OCI-LY1 (cell line): ENCODE measurements around the gene PAQR8.

Source experiments
- H2AFZ ChIP-seq: fragments of 200-600 bp; sonication (generic), shearing (Covaris generic); 2 replicates; pipeline ENCODE4 v1.6.0; 2014; ENCODE audit warnings: antibody characterized with exemption, mild to moderate bottlenecking, low read length
- H3F3A ChIP-seq: fragments of 200-600 bp; sonication (generic), shearing (Covaris generic); 2 replicates; pipeline ENCODE4 v1.6.0; 2014; ENCODE audit warnings: mild to moderate bottlenecking, antibody characterized with exemption, low read length, moderate library complexity; ENCODE audit not compliant: insufficient read depth
- H3K27ac ChIP-seq: fragments of 200-600 bp; sonication (generic); 2 replicates; pipeline ENCODE4 v1.5.1; 2014; ENCODE audit warnings: low read length, mixed run types, mild to moderate bottlenecking, low read depth; ENCODE audit not compliant: poor library complexity, severe bottlenecking
- H3K27me3 ChIP-seq: fragments of 200-600 bp; sonication (generic); 2 replicates; pipeline ENCODE4 v1.6.0; 2014; ENCODE audit warnings: antibody characterized with exemption, mild to moderate bottlenecking, low read length, moderate library complexity; ENCODE audit not compliant: insufficient read depth
- H3K36me3 ChIP-seq: fragments of 200-600 bp; sonication (generic); 2 replicates; pipeline ENCODE4 v1.6.1; 2014; ENCODE audit warnings: mild to moderate bottlenecking, antibody characterized with exemption, low read length, moderate library complexity, mixed read lengths; ENCODE audit not compliant: insufficient read depth
- H3K4me1 ChIP-seq: fragments of 200-600 bp; sonication (generic); 2 replicates; pipeline ENCODE4 v1.5.1; 2014; ENCODE audit warnings: mild to moderate bottlenecking, low read length, moderate library complexity; ENCODE audit not compliant: insufficient read depth, severe bottlenecking
- H3K4me2 ChIP-seq: fragments of 200-600 bp; sonication (generic), shearing (Covaris generic); 2 replicates; pipeline ENCODE4 v1.6.1; 2014; ENCODE audit warnings: low read length
- H3K4me3 ChIP-seq: fragments of 200-600 bp; sonication (generic); 2 replicates; pipeline ENCODE4 v1.5.1; 2014; ENCODE audit warnings: low read length, low read depth, mild to moderate bottlenecking, mixed read lengths; ENCODE audit not compliant: poor library complexity, severe bottlenecking
- H3K79me2 ChIP-seq: fragments of 200-600 bp; shearing (Covaris generic); 2 replicates; pipeline ENCODE4 v1.6.1; 2016; ENCODE audit warnings: mixed run types, low read length, mixed read lengths; ENCODE audit not compliant: insufficient read depth
- H3K9ac ChIP-seq: fragments of 200-600 bp; sonication (generic), shearing (Covaris generic); 2 replicates; pipeline ENCODE4 v1.6.1; 2014; ENCODE audit warnings: mild to moderate bottlenecking, low read length, mixed read lengths
- H3K9me2 ChIP-seq: fragments of 200-600 bp; sonication (generic), shearing (Covaris generic); 2 replicates; pipeline ENCODE4 v1.6.1; 2014; ENCODE audit warnings: low read depth, mild to moderate bottlenecking, low read length, mixed read lengths
- H3K9me3 ChIP-seq: fragments of 200-600 bp; shearing (Covaris generic); 2 replicates; pipeline ENCODE4 v1.6.1; 2014; ENCODE audit warnings: low read length, mixed read lengths
- H4K20me1 ChIP-seq: fragments of 200-600 bp; sonication (generic), shearing (Covaris generic); 2 replicates; pipeline ENCODE4 v1.6.0; 2016; ENCODE audit warnings: mild to moderate bottlenecking, low read length; ENCODE audit not compliant: insufficient read depth
- CTCF ChIP-seq: fragments of 200-600 bp; sonication (generic), shearing (Covaris generic); IDR thresholded peaks from 2 replicates; pipeline ENCODE4 v1.5.1; 2017; ENCODE audit warnings: mild to moderate bottlenecking, antibody characterized with exemption, low read length, moderate library complexity, mixed read lengths
- EZH2 ChIP-seq: fragments of 200-600 bp; sonication (generic), shearing (Covaris generic); IDR thresholded peaks from 2 replicates; pipeline ENCODE4 v1.8.0; 2017; ENCODE audit warnings: borderline replicate concordance, mixed run types, mild to moderate bottlenecking, antibody characterized with exemption, low read length, moderate library complexity, mixed read lengths

The PAQR8 gene

GRCh38 chr6:52422156-52422555 is 60.2 kb downstream of the PAQR8 start:
- Histone ChIP-seq H3K27me3 (no peaks in the 10 kb centered on the region), H3K36me3 (no peaks in the 10 kb centered on the region), H3K4me1 (peaks cover 52% of the 10 kb centered on the region), H3K9me2 (no peaks in the 10 kb centered on the region), H3K9me3 (no peaks in the 10 kb centered on the region), H3F3A (no peaks in the 10 kb centered on the region), H3K4me2 (peak overlapping the region; percentile 90), H3K4me3 (no peak overlapping the region), H2AFZ (no peak overlapping the region), H4K20me1 (no peaks in the 10 kb centered on the region), H3K79me2 (no peaks in the 10 kb centered on the region), H3K9ac (no peak overlapping the region; the same call in 1 of the 2 replicates), H3K27ac (peak overlapping the region; percentile 0)
- no peak for TF ChIP-seq EZH2
- TF ChIP-seq CTCF: no peak

- H4K20me1 ChIP-seq: no peaks in the 10 kb centered on the region
- no peak overlapping the region for H3K9ac ChIP-seq
- H3K4me1 ChIP-seq: peaks cover 39% of the 10 kb centered on the region
- no peak overlapping the region for H3K4me3 ChIP-seq
- H3K9me2 ChIP-seq: no peaks in the 10 kb centered on the region
- no peak overlapping the region for H3K4me2 ChIP-seq
- TF ChIP-seq EZH2 (no peak), CTCF (no peak)
- H3F3A ChIP-seq: no peaks in the 10 kb centered on the region
- no peaks in the 10 kb centered on the region for H3K9me3 ChIP-seq
- no peaks in the 10 kb centered on the region for H3K79me2 ChIP-seq
- H3K36me3 ChIP-seq: no peaks in the 10 kb centered on the region
- no peaks in the 10 kb centered on the region for H3K27me3 ChIP-seq
- no peak overlapping the region for H2AFZ ChIP-seq
- peak overlapping the region; percentile 17 for H3K27ac ChIP-seq
Measured at GRCh38 chr6:52423448-52423847, 61.5 kb downstream of the PAQR8 start.

GRCh38 chr6:52423971-52424381 is 62.0 kb downstream of the PAQR8 start:
- H3K4me3 ChIP-seq: no peak overlapping the region
- no peaks in the 10 kb centered on the region for H3K36me3 ChIP-seq
- H3K79me2 ChIP-seq: no peaks in the 10 kb centered on the region
- no peaks in the 10 kb centered on the region for H4K20me1 ChIP-seq
- H2AFZ ChIP-seq: no peak overlapping the region
- H3K4me1 ChIP-seq: peaks cover 34% of the 10 kb centered on the region
- no peaks in the 10 kb centered on the region for H3K27me3 ChIP-seq
- no peak overlapping the region for H3K27ac ChIP-seq
- H3K9me2 ChIP-seq: no peaks in the 10 kb centered on the region
- TF ChIP-seq CTCF (no peak), EZH2 (no peak)
- H3K9me3 ChIP-seq: no peaks in the 10 kb centered on the region
- no peak overlapping the region for H3K9ac ChIP-seq
- H3F3A ChIP-seq: no peaks in the 10 kb centered on the region
- H3K4me2 ChIP-seq: no peak overlapping the region
